HL-60 (cell line): Measurements from ENCODE around the gene GALNT4.

Experiments
- DNase-seq, 2 experiments: peaks; one replicate each; pipeline ENCODE4 v3.0.0-alpha.2; 2010 to 2020; ENCODE audit warnings: low read depth in 1 of 2, low spot score in 1 of 2
- H3K27ac ChIP-seq: fragments of 250-450 bp; sonication (Bioruptor Pico); replicated peaks from 2 replicates; pipeline ENCODE4 v1.5.1; 2020; ENCODE audit warnings: mild to moderate bottlenecking, moderate library complexity
- H3K27me3 ChIP-seq: fragments of 250-450 bp; sonication (Bioruptor Pico); 2 replicates; pipeline ENCODE4 v1.5.1; 2021; ENCODE audit warnings: mild to moderate bottlenecking, moderate library complexity; ENCODE audit not compliant: insufficient read depth, poor library complexity, severe bottlenecking
- H3K4me3 ChIP-seq: replicated peaks from 2 replicates; pipeline ENCODE4 v1.5.1; 2011; ENCODE audit warnings: mild to moderate bottlenecking, control low read depth, low read length; ENCODE audit not compliant: insufficient read depth
- GABPA ChIP-seq: IDR thresholded peaks from 2 replicates; pipeline ENCODE4 v1.6.1; 2012; ENCODE audit warnings: low read depth
- POLR2AphosphoS5 ChIP-seq: IDR thresholded peaks from 2 replicates; pipeline ENCODE4 v1.6.1; 2012; ENCODE audit warnings: low read depth
- SPI1 ChIP-seq: IDR thresholded peaks from 2 replicates; pipeline ENCODE4 v1.6.1; 2012; ENCODE audit warnings: low read depth, mild to moderate bottlenecking, borderline replicate concordance
- TF ChIP-seq, protein P1 (sequence below): IDR thresholded peaks from one replicate; pipeline ENCODE4 v1.5.1; 2011; ENCODE audit warnings: low read length, control low read depth, inconsistent platforms; ENCODE audit not compliant: insufficient read depth
- TF ChIP-seq, protein P2 (sequence below): IDR thresholded peaks from 2 replicates; pipeline ENCODE4 v1.6.1; 2012; ENCODE audit warnings: low read depth; ENCODE audit not compliant: insufficient replicate concordance

The GALNT4 gene

DNA sequence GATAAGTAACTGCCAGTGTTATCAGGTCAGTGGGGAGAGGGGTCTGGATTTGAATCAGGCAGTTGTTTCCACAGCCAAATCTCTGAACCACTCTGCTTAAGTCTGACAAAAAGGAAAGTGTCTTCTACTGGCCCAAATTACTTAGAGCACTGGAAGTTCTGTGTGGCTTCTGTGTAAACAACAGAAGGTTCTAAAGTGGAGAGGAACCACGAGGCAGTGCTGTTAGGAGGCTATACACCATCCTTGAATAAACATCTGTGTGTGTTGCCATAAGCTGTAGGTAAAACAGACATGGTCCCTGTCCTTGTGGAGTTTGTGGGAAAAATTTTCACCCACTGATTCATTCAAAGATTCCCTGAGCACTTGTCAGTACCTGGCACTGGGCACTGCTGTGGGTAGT, 50.0 kb downstream of the GALNT4 start:
- no peaks in the 10 kb centered on the region for H3K27me3 ChIP-seq
- DNase-seq = no peak
- TF ChIP-seq, protein P1, sequence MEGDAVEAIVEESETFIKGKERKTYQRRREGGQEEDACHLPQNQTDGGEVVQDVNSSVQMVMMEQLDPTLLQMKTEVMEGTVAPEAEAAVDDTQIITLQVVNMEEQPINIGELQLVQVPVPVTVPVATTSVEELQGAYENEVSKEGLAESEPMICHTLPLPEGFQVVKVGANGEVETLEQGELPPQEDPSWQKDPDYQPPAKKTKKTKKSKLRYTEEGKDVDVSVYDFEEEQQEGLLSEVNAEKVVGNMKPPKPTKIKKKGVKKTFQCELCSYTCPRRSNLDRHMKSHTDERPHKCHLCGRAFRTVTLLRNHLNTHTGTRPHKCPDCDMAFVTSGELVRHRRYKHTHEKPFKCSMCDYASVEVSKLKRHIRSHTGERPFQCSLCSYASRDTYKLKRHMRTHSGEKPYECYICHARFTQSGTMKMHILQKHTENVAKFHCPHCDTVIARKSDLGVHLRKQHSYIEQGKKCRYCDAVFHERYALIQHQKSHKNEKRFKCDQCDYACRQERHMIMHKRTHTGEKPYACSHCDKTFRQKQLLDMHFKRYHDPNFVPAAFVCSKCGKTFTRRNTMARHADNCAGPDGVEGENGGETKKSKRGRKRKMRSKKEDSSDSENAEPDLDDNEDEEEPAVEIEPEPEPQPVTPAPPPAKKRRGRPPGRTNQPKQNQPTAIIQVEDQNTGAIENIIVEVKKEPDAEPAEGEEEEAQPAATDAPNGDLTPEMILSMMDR = no peak
- TF ChIP-seq SPI1 (no peak), POLR2AphosphoS5 (no peak), GABPA (no peak)
- TF ChIP-seq, protein P2, sequence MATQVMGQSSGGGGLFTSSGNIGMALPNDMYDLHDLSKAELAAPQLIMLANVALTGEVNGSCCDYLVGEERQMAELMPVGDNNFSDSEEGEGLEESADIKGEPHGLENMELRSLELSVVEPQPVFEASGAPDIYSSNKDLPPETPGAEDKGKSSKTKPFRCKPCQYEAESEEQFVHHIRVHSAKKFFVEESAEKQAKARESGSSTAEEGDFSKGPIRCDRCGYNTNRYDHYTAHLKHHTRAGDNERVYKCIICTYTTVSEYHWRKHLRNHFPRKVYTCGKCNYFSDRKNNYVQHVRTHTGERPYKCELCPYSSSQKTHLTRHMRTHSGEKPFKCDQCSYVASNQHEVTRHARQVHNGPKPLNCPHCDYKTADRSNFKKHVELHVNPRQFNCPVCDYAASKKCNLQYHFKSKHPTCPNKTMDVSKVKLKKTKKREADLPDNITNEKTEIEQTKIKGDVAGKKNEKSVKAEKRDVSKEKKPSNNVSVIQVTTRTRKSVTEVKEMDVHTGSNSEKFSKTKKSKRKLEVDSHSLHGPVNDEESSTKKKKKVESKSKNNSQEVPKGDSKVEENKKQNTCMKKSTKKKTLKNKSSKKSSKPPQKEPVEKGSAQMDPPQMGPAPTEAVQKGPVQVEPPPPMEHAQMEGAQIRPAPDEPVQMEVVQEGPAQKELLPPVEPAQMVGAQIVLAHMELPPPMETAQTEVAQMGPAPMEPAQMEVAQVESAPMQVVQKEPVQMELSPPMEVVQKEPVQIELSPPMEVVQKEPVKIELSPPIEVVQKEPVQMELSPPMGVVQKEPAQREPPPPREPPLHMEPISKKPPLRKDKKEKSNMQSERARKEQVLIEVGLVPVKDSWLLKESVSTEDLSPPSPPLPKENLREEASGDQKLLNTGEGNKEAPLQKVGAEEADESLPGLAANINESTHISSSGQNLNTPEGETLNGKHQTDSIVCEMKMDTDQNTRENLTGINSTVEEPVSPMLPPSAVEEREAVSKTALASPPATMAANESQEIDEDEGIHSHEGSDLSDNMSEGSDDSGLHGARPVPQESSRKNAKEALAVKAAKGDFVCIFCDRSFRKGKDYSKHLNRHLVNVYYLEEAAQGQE = no peak
- H3K27ac ChIP-seq = no peak overlapping the region
- H3K4me3 ChIP-seq = no peak overlapping the region
